Psoas muscle (tissue), 8 donors: ENCODE measurements around the gene NUP133. TPM values are rescaled to one million over a fixed set of nuclear protein-coding genes. Genes with fewer than 3 reads are reported as not detected.

Source experiments
- ATAC-seq, 4 donors: fragments of 200-7000 bp; cut with Tn5 transposase; one replicate each; pipeline ENCODE4 v1.9.1; 2020; ENCODE audit warnings: moderate library complexity in 3 of 4, mild to moderate bottlenecking in 2 of 4
- DNase-seq, 2 donors: peaks; one replicate each; pipeline ENCODE4 v3.0.0-alpha.2; 2020
- H3K27ac ChIP-seq: fragments of 200-600 bp; one replicate; pipeline ENCODE4 v1.8.0; 2022
- H3K27me3 ChIP-seq, 3 donors: fragments of 200-600 bp in 1 of 3; one replicate each; pipeline versions ENCODE4 v1.6.1 to v1.8.0; 2013 to 2022; ENCODE audit warnings: low read length in 2 of 3, mild to moderate bottlenecking in 2 of 3, moderate library complexity in 1 of 3; ENCODE audit not compliant: insufficient read depth in 3 of 3
- H3K36me3 ChIP-seq, 2 donors: fragments of 200-600 bp in 1 of 2; one replicate each; pipeline versions ENCODE4 v1.6.1 to v1.8.0; 2013 to 2022; ENCODE audit warnings: low read depth in 1 of 2, mild to moderate bottlenecking in 1 of 2, moderate library complexity in 1 of 2; ENCODE audit not compliant: insufficient read depth in 1 of 2
- H3K4me1 ChIP-seq: fragments of 200-600 bp; one replicate; pipeline ENCODE4 v1.8.0; 2022
- H3K4me3 ChIP-seq: fragments of 200-600 bp; one replicate; pipeline ENCODE4 v1.8.0; 2022; ENCODE audit warnings: mild to moderate bottlenecking
- H3K9me3 ChIP-seq: fragments of 200-600 bp; one replicate; pipeline ENCODE4 v1.8.0; 2022
- WGBS, 3 donors: extraction: QIAGEN DNeasy Blood & Tissue Kit; methylation state at CpG; one replicate each; pipeline versions ENCODE4 v1.1.6 to v1.1.7; 2013; 5-methylcytosine and 5-hydroxymethylcytosine counted together
- intact Hi-C, 2 donors: fragments of 100-400 bp; cut with DNase I; formaldehyde crosslinking; loops; one replicate each; pipeline versions ENCODE4 v1.11.0 to v1.14.2; 2022
- polyA plus RNA-seq, 3 donors: library from polyadenylated mRNA; stranded (reverse); fragments of 200-250 nt; gene quantifications; one replicate each; pipeline ENCODE4 v1.2.3, GENCODE V29; 2013
- total RNA-seq, 4 donors: library from RNA; stranded (reverse); fragmentation: NEBNext Ultra II Directional in 2 of 4; extraction: Animal tissue kit (Norgen Biotek cat#: 25700) in 2 of 4; gene quantifications; one replicate each; pipeline versions ENCODE4 v1.2.1 to v1.2.4, GENCODE V29; 2021 to 2023
- TF ChIP-seq, protein P1 (sequence below): fragments of 200-600 bp; IDR thresholded peaks from one replicate; pipeline ENCODE4 v1.8.0; 2022; ENCODE audit warnings: antibody characterized with exemption
- donor health status: healthy with polysubstance abuse.
- donor health status: DM: no; HTN: no; CAD: no; lungs with moderate emphysema.
- donor health status: Bipolar disorder and iron deficiency.
- donor health status: healthy.
- donor health status: DM: yes; HTN: yes; CAD: no.
- donor health status: DM: no; HTN: no; CAD: no.
- donor health status: DM: no; HTN: no; CAD: no.
- donor health status: DM: yes; HTN: yes; CAD: no.

Gene NUP133
- total and polyA plus RNA-seq, 7 donors, result 9.3 to 29.3 (median 24.1) TPM

DNA sequence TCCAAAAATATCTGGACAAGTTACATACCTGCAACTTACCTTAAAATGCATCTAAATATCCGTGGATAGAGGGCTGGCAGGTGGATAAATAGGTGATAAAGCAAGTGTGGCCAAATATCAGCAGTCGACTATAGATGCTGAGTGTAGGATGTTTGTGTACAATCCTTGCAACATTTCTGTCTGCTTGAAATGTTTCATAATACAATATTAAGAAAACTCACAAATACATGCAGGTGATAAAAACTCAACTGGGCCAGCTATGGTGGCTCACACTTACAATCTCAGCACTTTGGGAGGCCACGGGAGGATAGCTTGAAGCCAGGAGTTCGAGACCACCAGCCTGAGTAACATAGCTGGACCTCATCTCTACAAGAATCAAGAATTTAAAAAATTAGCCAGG is 115.2 kb downstream of the NUP133 start:
- ATAC-seq (no peak), DNase-seq (no peak)
- Histone ChIP-seq H3K9me3 (no peaks in the 10 kb centered on the region), H3K27me3 (no peaks in the 10 kb centered on the region), H3K4me3 (no peak overlapping the region), H3K4me1 (no peaks in the 10 kb centered on the region), H3K27ac (no peak overlapping the region), H3K36me3 (no peaks in the 10 kb centered on the region)
- TF ChIP-seq, protein P1, sequence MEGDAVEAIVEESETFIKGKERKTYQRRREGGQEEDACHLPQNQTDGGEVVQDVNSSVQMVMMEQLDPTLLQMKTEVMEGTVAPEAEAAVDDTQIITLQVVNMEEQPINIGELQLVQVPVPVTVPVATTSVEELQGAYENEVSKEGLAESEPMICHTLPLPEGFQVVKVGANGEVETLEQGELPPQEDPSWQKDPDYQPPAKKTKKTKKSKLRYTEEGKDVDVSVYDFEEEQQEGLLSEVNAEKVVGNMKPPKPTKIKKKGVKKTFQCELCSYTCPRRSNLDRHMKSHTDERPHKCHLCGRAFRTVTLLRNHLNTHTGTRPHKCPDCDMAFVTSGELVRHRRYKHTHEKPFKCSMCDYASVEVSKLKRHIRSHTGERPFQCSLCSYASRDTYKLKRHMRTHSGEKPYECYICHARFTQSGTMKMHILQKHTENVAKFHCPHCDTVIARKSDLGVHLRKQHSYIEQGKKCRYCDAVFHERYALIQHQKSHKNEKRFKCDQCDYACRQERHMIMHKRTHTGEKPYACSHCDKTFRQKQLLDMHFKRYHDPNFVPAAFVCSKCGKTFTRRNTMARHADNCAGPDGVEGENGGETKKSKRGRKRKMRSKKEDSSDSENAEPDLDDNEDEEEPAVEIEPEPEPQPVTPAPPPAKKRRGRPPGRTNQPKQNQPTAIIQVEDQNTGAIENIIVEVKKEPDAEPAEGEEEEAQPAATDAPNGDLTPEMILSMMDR, result no peak
- intact Hi-C loops, result no loop called here
- WGBS, 3 donors, result 82 to 83% (median 83%) methylated on average over 4 of the region's 4 CpGs

Other genes starting within 250 kb of the NUP133 start
- gene RAB4A, start 237.2 kb downstream of the NUP133 start, total RNA-seq, result 10 to 100 TPM; 44.2 to 67.4 (median 54.3) TPM
- 10 to 100 TPM; 25.2 to 57.6 (median 31.0) TPM for gene RAB4A, start 237.2 kb downstream of the NUP133 start, polyA plus RNA-seq
- gene CCSAP, start 165.3 kb downstream of the NUP133 start, total RNA-seq, result 1 to 10 TPM in 3 of 4 donors, under 1 TPM in 1; 0.85 to 2.2 (median 1.6) TPM
- 1 to 10 TPM in 1 of 3 donors, under 1 TPM in 2; 0.53 to 1.2 (median 0.70) TPM for gene CCSAP, start 165.3 kb downstream of the NUP133 start, polyA plus RNA-seq
- over 10,000 TPM in 3 of 4 donors, 1,000 to 10,000 TPM in 1; 8,109 to 28,566 (median 18,858) TPM for gene ACTA1, start 74.2 kb downstream of the NUP133 start, total RNA-seq
- gene ACTA1, start 74.2 kb downstream of the NUP133 start, polyA plus RNA-seq, result over 10,000 TPM; 11,314 to 26,656 (median 13,405) TPM
- 10 to 100 TPM in 3 of 4 donors, 1 to 10 TPM in 1; 9.8 to 20.8 (median 17.5) TPM for gene ABCB10, start 50.4 kb upstream of the NUP133 start, total RNA-seq
- gene ABCB10, start 50.4 kb upstream of the NUP133 start, polyA plus RNA-seq, result 10 to 100 TPM in 1 of 3 donors, 1 to 10 TPM in 2; 6.9 to 10.8 (median 9.0) TPM
- gene TAF5L, start 117.8 kb upstream of the NUP133 start, total RNA-seq, result 10 to 100 TPM in 3 of 4 donors, 1 to 10 TPM in 1; 8.5 to 49.0 (median 28.6) TPM
- 10 to 100 TPM; 13.8 to 31.7 (median 15.7) TPM for gene TAF5L, start 117.8 kb upstream of the NUP133 start, polyA plus RNA-seq
- 10 to 100 TPM in 3 of 4 donors, 1 to 10 TPM in 1; 8.3 to 18.2 (median 16.8) TPM for gene URB2, start 117.9 kb upstream of the NUP133 start, total RNA-seq
- 10 to 100 TPM in 1 of 3 donors, 1 to 10 TPM in 2; 4.7 to 10.2 (median 9.2) TPM for gene URB2, start 117.9 kb upstream of the NUP133 start, polyA plus RNA-seq